ENCODE data around the gene SSTR4. TPM values are rescaled to one million over a fixed set of nuclear protein-coding genes. Genes with fewer than 3 reads are reported as not detected.

Gene SSTR4
- total RNA-seq, 1 experiment from 2014 or later = not detected

GRCh38 chr20:23018941-23019340 lies 16.2 kb upstream of the SSTR4 start:
- Histone ChIP-seq H3K4me1 (peaks cover 57% of the 10 kb centered on the region), H3K9me3 (no peaks in the 10 kb centered on the region), H3K36me3 (ENCODE audit: control insufficient read depth, insufficient read depth, low read length) (no peaks in the 10 kb centered on the region), H3K4me3 (ENCODE audit: low read depth, low read length) (no peak overlapping the region), H3K27me3 (replicated peaks; ENCODE audit: control insufficient read depth, insufficient read depth, low read length) (no peaks in the 10 kb centered on the region)
- intact Hi-C loops (cut with micrococcal nuclease; ENCODE audit: unreplicated experiment) = no loop called here
- DNase-seq = peak in 1 of 2 experiments; percentile 19
- peaks cover 40% of the 10 kb centered on the region for H3K4me1 Mint-ChIP-seq (ENCODE audit: low read depth, unreplicated experiment)
- no peak overlapping the region for H3K4me3 Mint-ChIP-seq (ENCODE audit: unreplicated experiment)
- H3K9me3 Mint-ChIP-seq (ENCODE audit: unreplicated experiment) = no peaks in the 10 kb centered on the region
- TF ChIP-seq CTCF (IDR thresholded peaks at IDR 0.05; ENCODE audit: insufficient read depth in 1 of 2, low read depth in 1 of 2, low read length in 1 of 2, severe bottlenecking in 1 of 2, unreplicated experiment in 1 of 2) = no peak
- ChIA-PET CTCF (interaction anchor here (0.5 to 1.2 kb wide), 2 partner anchors 20 to 322 kb away, joined by 3 to 5 read pairs; no protein-coding TSS in a partner anchor), POLR2A (no interaction called here)
- no TSS peak for BruUV-seq (replicated peaks)
- H3K27ac Mint-ChIP-seq (ENCODE audit: unreplicated experiment) = no peak overlapping the region
- peaks cover 5% of the 10 kb centered on the region for H3K36me3 Mint-ChIP-seq (ENCODE audit: insufficient read depth, unreplicated experiment)
- no peaks in the 10 kb centered on the region for H3K27me3 Mint-ChIP-seq (ENCODE audit: insufficient read depth, unreplicated experiment)

GRCh38 chr20:23019403-23019802 lies 15.7 kb upstream of the SSTR4 start:
- BruUV-seq (replicated peaks) = no TSS peak
- Mint-ChIP-seq H3K27me3 (ENCODE audit: insufficient read depth, unreplicated experiment) (no peaks in the 10 kb centered on the region), H3K27ac (ENCODE audit: unreplicated experiment) (no peak overlapping the region), H3K9me3 (ENCODE audit: unreplicated experiment) (no peaks in the 10 kb centered on the region), H3K36me3 (ENCODE audit: insufficient read depth, unreplicated experiment) (peaks cover 8% of the 10 kb centered on the region), H3K4me1 (ENCODE audit: low read depth, unreplicated experiment) (peaks cover 44% of the 10 kb centered on the region), H3K4me3 (ENCODE audit: unreplicated experiment) (no peak overlapping the region)
- ChIA-PET POLR2A (interaction anchor here (0.6 kb wide), 1 partner anchor 171 kb away, joined by 3 read pairs; no protein-coding TSS in a partner anchor), CTCF (interaction anchor here (1.2 kb wide), 1 partner anchor 321 kb away, joined by 5 read pairs; no protein-coding TSS in a partner anchor)
- no peak for TF ChIP-seq CTCF (IDR thresholded peaks at IDR 0.05; ENCODE audit: insufficient read depth in 1 of 2, low read depth in 1 of 2, low read length in 1 of 2, severe bottlenecking in 1 of 2, unreplicated experiment in 1 of 2)
- Histone ChIP-seq H3K4me1 (peaks cover 62% of the 10 kb centered on the region), H3K4me3 (ENCODE audit: low read depth, low read length) (no peak overlapping the region), H3K9me3 (no peaks in the 10 kb centered on the region), H3K27me3 (replicated peaks; ENCODE audit: control insufficient read depth, insufficient read depth, low read length) (no peaks in the 10 kb centered on the region), H3K36me3 (ENCODE audit: control insufficient read depth, insufficient read depth, low read length) (no peaks in the 10 kb centered on the region)
- intact Hi-C loops (cut with micrococcal nuclease; ENCODE audit: unreplicated experiment) = no loop called here
- DNase-seq = peak in 1 of 2 experiments; percentile 18

- Histone ChIP-seq H3K9me3 (no peaks in the 10 kb centered on the region), H3K36me3 (ENCODE audit: control insufficient read depth, insufficient read depth, low read length) (no peaks in the 10 kb centered on the region), H3K4me1 (peaks cover 72% of the 10 kb centered on the region), H3K27me3 (replicated peaks; ENCODE audit: control insufficient read depth, insufficient read depth, low read length) (no peaks in the 10 kb centered on the region), H3K4me3 (ENCODE audit: low read depth, low read length) (no peak overlapping the region)
- ChIA-PET CTCF (interaction anchor here (1.0 to 1.2 kb wide), 4 partner anchors 212 to 329 kb away, joined by 3 to 5 read pairs (median 4); no protein-coding TSS in a partner anchor), POLR2A (no interaction called here)
- Mint-ChIP-seq H3K4me3 (ENCODE audit: unreplicated experiment) (no peak overlapping the region), H3K27ac (ENCODE audit: unreplicated experiment) (peak overlapping the region; percentile 36), H3K4me1 (ENCODE audit: low read depth, unreplicated experiment) (peaks cover 54% of the 10 kb centered on the region), H3K9me3 (ENCODE audit: unreplicated experiment) (no peaks in the 10 kb centered on the region), H3K27me3 (ENCODE audit: insufficient read depth, unreplicated experiment) (no peaks in the 10 kb centered on the region), H3K36me3 (ENCODE audit: insufficient read depth, unreplicated experiment) (peaks cover 11% of the 10 kb centered on the region)
- TF ChIP-seq CTCF (IDR thresholded peaks at IDR 0.05; ENCODE audit: insufficient read depth in 1 of 2, low read depth in 1 of 2, low read length in 1 of 2, severe bottlenecking in 1 of 2, unreplicated experiment in 1 of 2) = no peak
- BruUV-seq (replicated peaks) = no TSS peak
- DNase-seq = peak in 1 of 2 experiments; percentile 14
- intact Hi-C loops (cut with micrococcal nuclease; ENCODE audit: unreplicated experiment) = loop anchor here (1.0 to 5.0 kb wide), 2 partner anchors 320 to 328 kb away; no protein-coding TSS in a partner anchor
Observed at GRCh38 chr20:23020230-23021018, 14.7 kb upstream of the SSTR4 start.

Measured in Caco-2 (cell line).